Endothelial cell of umbilical vein (primary cell): Measurements from ENCODE around the gene CMTM7. TPM values are rescaled to one million over a fixed set of nuclear protein-coding genes. Genes with fewer than 3 reads are reported as not detected.
"Not testable (repeated sequence)": the region's sequence is repeated elsewhere in the genome, so short reads cannot be mapped to it uniquely, and the experiment has no call there.

ENCODE experiments used
- BruUV-seq: library from RNA; stranded (reverse); fragments of 400-500 nt; replicated peaks from 2 replicates; lab custom pipeline; 2021; lab: Mats Ljungman, UMichigan
- CTCF ChIA-PET: fragments of 300-600, 350-600 bp; sonication (Branson Sonifier 250); formaldehyde crosslinking; loops from one replicate; lab custom pipeline; 2021; ENCODE audit warnings: antibody characterized with exemption, inconsistent platforms; lab: Charles Lee
- POLR2A ChIA-PET: fragments of 300-600, 350-600 bp; sonication (Branson Sonifier 250); formaldehyde crosslinking; loops from one replicate; lab custom pipeline; 2021; ENCODE audit warnings: antibody characterized with exemption, inconsistent platforms; lab: Charles Lee
- DNase-seq: peaks from one replicate; pipeline ENCODE4 v3.0.0-alpha.2; 2011; ENCODE audit warnings: low read depth, low spot score
- FAIRE-seq: peaks from 2 replicates; lab custom pipeline; 2011; peaks lifted over from hg19 to GRCh38; lab: Jason Lieb, UNC
- H2AFZ ChIP-seq: 2 replicates; pipeline ENCODE4 v1.6.0; 2012; ENCODE audit warnings: low read depth, low read length, control low read depth, inconsistent platforms
- H3K27ac ChIP-seq: 2 replicates; pipeline ENCODE4 v1.5.1; 2011; ENCODE audit warnings: low read depth, mild to moderate bottlenecking, control low read depth, low read length, moderate library complexity; ENCODE audit not compliant: insufficient read depth
- H3K27me3 ChIP-seq, 2 experiments: 2 replicates each; pipeline versions ENCODE4 v1.6.0 to v1.6.1; 2011; ENCODE audit warnings: low read length in 2 of 2, mixed read lengths in 1 of 2; ENCODE audit not compliant: control insufficient read depth in 2 of 2, insufficient read depth in 2 of 2
- H3K36me3 ChIP-seq, 2 experiments: 2 replicates in 1 of 2; 3 replicates in 1 of 2; pipeline ENCODE4 v1.5.1; 2011; ENCODE audit warnings: low read length in 2 of 2, mild to moderate bottlenecking in 1 of 2, moderate library complexity in 1 of 2; ENCODE audit not compliant: control insufficient read depth in 2 of 2, insufficient read depth in 2 of 2; ENCODE audit errors: extremely low read depth in 1 of 2
- H3K4me1 ChIP-seq: 3 replicates; pipeline ENCODE4 v1.5.1; 2011; ENCODE audit warnings: mild to moderate bottlenecking, low read length; ENCODE audit not compliant: control insufficient read depth, insufficient read depth; ENCODE audit errors: extremely low read depth
- H3K4me2 ChIP-seq: 2 replicates; pipeline ENCODE4 v1.6.1; 2011; ENCODE audit warnings: low read length, control low read depth, mixed read lengths; ENCODE audit not compliant: insufficient read depth
- H3K4me3 ChIP-seq, 3 experiments: fragments of 200-600 bp in 1 of 3; sonication (generic), shearing (Covaris generic) in 1 of 3; replicated peaks in 1 of 3; 2 replicates each; pipeline ENCODE4 v1.5.1; 2011 to 2016; ENCODE audit warnings: control low read depth in 3 of 3, low read length in 3 of 3, mild to moderate bottlenecking in 2 of 3, inconsistent platforms in 1 of 3, low read depth in 1 of 3, moderate library complexity in 1 of 3; ENCODE audit not compliant: insufficient read depth in 1 of 3
- H3K79me2 ChIP-seq: 2 replicates; pipeline ENCODE4 v1.6.0; 2012; ENCODE audit warnings: low read length, inconsistent platforms; ENCODE audit not compliant: control insufficient read depth, insufficient read depth
- H3K9ac ChIP-seq: replicated peaks from 2 replicates; pipeline ENCODE3; 2011; ENCODE audit warnings: low read length, control low read depth; ENCODE audit not compliant: insufficient read depth; ENCODE audit errors: extremely low read depth
- H3K9me1 ChIP-seq: replicated peaks from 3 replicates; pipeline ENCODE4 v1.6.0; 2011; ENCODE audit warnings: mild to moderate bottlenecking, low read length; ENCODE audit not compliant: control insufficient read depth, insufficient read depth; ENCODE audit errors: extremely low read depth
- H3K9me3 ChIP-seq: replicated peaks from 2 replicates; pipeline ENCODE4 v1.5.1; 2012; ENCODE audit warnings: low read length, inconsistent platforms; ENCODE audit not compliant: control insufficient read depth, insufficient read depth
- H4K20me1 ChIP-seq: replicated peaks from 2 replicates; pipeline ENCODE3; 2011; ENCODE audit warnings: mild to moderate bottlenecking, low read length; ENCODE audit not compliant: control insufficient read depth, insufficient read depth; ENCODE audit errors: extremely low read depth
- EZH2 ChIP-seq: IDR thresholded peaks from 2 replicates; pipeline ENCODE4 v1.6.1; 2012; ENCODE audit warnings: borderline replicate concordance, low read depth, mild to moderate bottlenecking, moderate library complexity, low read length, inconsistent platforms; ENCODE audit not compliant: severe bottlenecking
- FOS ChIP-seq: IDR thresholded peaks from 2 replicates; pipeline ENCODE4 v1.6.1; 2011; ENCODE audit warnings: mild to moderate bottlenecking, low read length, moderate library complexity, borderline replicate concordance; ENCODE audit not compliant: insufficient read depth
- GATA2 ChIP-seq: IDR thresholded peaks from 2 replicates; pipeline ENCODE4 v1.7.0; 2011; ENCODE audit warnings: low read depth, mild to moderate bottlenecking, moderate library complexity, mixed read lengths, low read length; ENCODE audit not compliant: insufficient read length, insufficient read depth
- JUN ChIP-seq: IDR thresholded peaks from 2 replicates; pipeline ENCODE4 v1.6.1; 2011; ENCODE audit warnings: borderline replicate concordance, low read depth; ENCODE audit not compliant: insufficient read length, insufficient read depth
- MAX ChIP-seq: IDR thresholded peaks from 2 replicates; pipeline ENCODE4 v1.6.1; 2011; ENCODE audit not compliant: insufficient read depth, insufficient read length
- MYC ChIP-seq: IDR thresholded peaks from one replicate; pipeline ENCODE4 v1.6.1; 2011; ENCODE audit warnings: mild to moderate bottlenecking, low read depth, low read length
- POLR2A ChIP-seq: IDR thresholded peaks from 2 replicates; pipeline ENCODE4 v1.6.1; 2012; ENCODE audit warnings: low read depth, mild to moderate bottlenecking, control low read depth, low read length
- POLR2AphosphoS5 ChIP-seq: IDR thresholded peaks from 2 replicates; pipeline ENCODE4 v1.6.1; 2012; ENCODE audit warnings: low read depth, mild to moderate bottlenecking, control low read depth, low read length, moderate library complexity; ENCODE audit not compliant: insufficient read depth
- dilution Hi-C: fragments of 300-500 bp; cut with MboI; formaldehyde crosslinking; loops from one replicate; pipeline ENCODE4 v1.15.0; 2019; ENCODE audit warnings: low sequenced_read_pairs; ENCODE audit not compliant: extremely low pct_ligation_motif_present
- intact Hi-C: fragments of 100-400 bp; cut with micrococcal nuclease; formaldehyde crosslinking; loops from one replicate; pipeline ENCODE4 v1.10.0; 2022
- polyA plus RNA-seq, 4 experiments: library from polyadenylated mRNA; depleted of rRNA in 3 of 4; stranded (reverse) in 3 of 4; unstranded in 1 of 4; fragments of >200 nt; gene quantifications; 2 replicates each; pipeline versions ENCODE4 v1.2.1 to v1.2.3, GENCODE V29; 2011 to 2012; ENCODE audit warnings: missing spikeins in 1 of 4
- total RNA-seq: library from RNA; stranded (reverse); gene quantifications from 2 replicates; pipeline ENCODE4 v1.2.3, GENCODE V29; 2021
- TF ChIP-seq, protein P1 (sequence below), 2 donors: IDR thresholded peaks; 1 replicate in 1 of 2; 2 replicates in 1 of 2; pipeline ENCODE4 v1.5.1; 2011; ENCODE audit warnings: low read length in 2 of 2, mild to moderate bottlenecking in 2 of 2, moderate library complexity in 2 of 2, control low read depth in 1 of 2, inconsistent platforms in 1 of 2, low read depth in 1 of 2; ENCODE audit not compliant: insufficient read depth in 1 of 2; ENCODE audit errors: extremely low read depth in 1 of 2

CMTM7 gene
- total and polyA plus RNA-seq, 2 donors (not counting 3 experiments of a cell fraction or from before 2014, with no cell fraction given), result 44.7 to 88.5 TPM

DNA sequence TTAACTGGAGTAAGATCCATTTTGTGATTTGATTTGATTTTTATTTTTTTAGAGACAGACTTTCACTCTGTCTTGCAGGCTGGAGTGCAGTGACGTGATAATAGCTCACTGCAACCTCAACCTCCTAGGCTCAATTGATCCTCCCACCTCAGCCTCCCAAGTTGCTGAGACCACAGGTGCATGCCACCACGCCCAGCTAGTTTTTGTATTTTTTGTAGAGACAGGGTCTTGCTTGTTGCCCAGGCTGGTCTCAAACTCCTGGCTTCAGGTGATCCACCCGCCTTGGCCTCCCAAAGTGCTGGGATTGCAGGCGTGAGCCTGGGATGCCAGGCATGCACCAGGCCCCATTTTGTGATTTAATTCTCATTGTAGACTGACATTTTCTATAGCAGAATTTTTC lies 47.8 kb downstream of the CMTM7 start:
- H3K4me2 ChIP-seq, FAIRE-seq, H3K4me3 ChIP-seq, H2AFZ ChIP-seq, H3K9me3 ChIP-seq, H4K20me1 ChIP-seq, H3K27me3 ChIP-seq, dilution Hi-C loops, BruUV-seq, H3K9ac ChIP-seq, POLR2A ChIA-PET, intact Hi-C loops, DNase-seq, H3K27ac ChIP-seq, H3K9me1 ChIP-seq, H3K36me3 ChIP-seq: not testable (repeated sequence)
- CTCF ChIA-PET, result interaction anchor here (1.0 to 1.8 kb wide), 3 partner anchors 14 to 29 kb away, joined by 3 to 9 read pairs (median 3); no protein-coding TSS in a partner anchor
- Histone ChIP-seq H3K4me1 (peaks cover 28% of the 10 kb centered on the region), H3K79me2 (peaks cover 27% of the 10 kb centered on the region)

DNA sequence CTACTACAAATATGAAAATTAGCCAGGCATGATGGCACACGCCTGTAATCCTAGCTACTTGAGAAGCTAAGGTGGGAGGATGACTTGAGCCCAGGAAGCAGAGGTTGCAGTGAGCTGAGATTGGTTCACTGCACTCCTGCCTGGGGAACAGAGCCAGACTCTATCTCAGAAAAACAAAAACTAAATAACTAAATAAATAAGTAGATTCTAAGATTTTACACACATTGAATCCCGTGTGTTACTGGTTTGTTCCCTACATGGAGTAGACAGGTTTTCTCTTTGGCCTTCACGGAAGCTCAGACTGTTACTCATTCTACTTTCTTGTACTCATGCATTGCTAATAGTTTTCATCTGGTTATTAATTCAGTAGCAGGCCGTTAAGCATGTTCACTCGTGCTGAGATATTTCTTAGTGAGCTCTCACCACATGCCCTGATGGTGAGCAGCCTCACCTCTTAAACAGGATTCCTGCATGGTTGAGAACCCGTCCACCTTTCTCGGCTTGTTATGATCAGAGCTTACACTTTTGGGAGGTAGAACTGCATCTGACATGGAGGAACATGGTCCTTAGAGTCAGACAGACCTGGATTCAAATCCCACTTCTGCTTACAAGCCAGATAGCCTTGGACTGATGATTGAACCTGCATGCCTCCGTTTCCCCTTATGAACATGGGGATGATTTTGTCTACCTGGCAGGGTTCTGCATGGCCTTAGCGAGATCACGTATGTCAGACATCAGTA lies 49.1 kb downstream of the CMTM7 start:
- Histone ChIP-seq H3K9me3 (no peaks in the 10 kb centered on the region), H2AFZ (no peak overlapping the region), H4K20me1 (no peaks in the 10 kb centered on the region), H3K27ac (no peak overlapping the region), H3K79me2 (peaks cover 35% of the 10 kb centered on the region), H3K4me1 (peaks cover 28% of the 10 kb centered on the region), H3K27me3 (no peaks in the 10 kb centered on the region), H3K4me2 (no peak overlapping the region), H3K9me1 (no peaks in the 10 kb centered on the region), H3K4me3 (no peak overlapping the region), H3K36me3 (peaks cover 0 to 4% of the 10 kb centered on the region in 2 experiments), H3K9ac (no peak overlapping the region)
- POLR2A ChIA-PET, result no interaction called here
- FAIRE-seq, result no peak
- no TSS peak for BruUV-seq
- intact Hi-C loops (no loop called here), dilution Hi-C loops (no loop called here)
- no peak for DNase-seq
- CTCF ChIA-PET, result interaction anchor here (0.8 to 1.3 kb wide), 3 partner anchors 16 to 27 kb away, joined by 3 to 5 read pairs (median 3); no protein-coding TSS in a partner anchor
- TF ChIP-seq MYC (no peak), MAX (no peak), GATA2 (no peak), POLR2A (no peak), JUN (no peak), FOS (no peak), POLR2AphosphoS5 (no peak), EZH2 (no peak)
- TF ChIP-seq, protein P1, sequence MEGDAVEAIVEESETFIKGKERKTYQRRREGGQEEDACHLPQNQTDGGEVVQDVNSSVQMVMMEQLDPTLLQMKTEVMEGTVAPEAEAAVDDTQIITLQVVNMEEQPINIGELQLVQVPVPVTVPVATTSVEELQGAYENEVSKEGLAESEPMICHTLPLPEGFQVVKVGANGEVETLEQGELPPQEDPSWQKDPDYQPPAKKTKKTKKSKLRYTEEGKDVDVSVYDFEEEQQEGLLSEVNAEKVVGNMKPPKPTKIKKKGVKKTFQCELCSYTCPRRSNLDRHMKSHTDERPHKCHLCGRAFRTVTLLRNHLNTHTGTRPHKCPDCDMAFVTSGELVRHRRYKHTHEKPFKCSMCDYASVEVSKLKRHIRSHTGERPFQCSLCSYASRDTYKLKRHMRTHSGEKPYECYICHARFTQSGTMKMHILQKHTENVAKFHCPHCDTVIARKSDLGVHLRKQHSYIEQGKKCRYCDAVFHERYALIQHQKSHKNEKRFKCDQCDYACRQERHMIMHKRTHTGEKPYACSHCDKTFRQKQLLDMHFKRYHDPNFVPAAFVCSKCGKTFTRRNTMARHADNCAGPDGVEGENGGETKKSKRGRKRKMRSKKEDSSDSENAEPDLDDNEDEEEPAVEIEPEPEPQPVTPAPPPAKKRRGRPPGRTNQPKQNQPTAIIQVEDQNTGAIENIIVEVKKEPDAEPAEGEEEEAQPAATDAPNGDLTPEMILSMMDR (IDR thresholded peaks at IDR 0.05; ENCODE audit: extremely low read depth in 1 of 2, insufficient read depth in 1 of 2, low read depth in 1 of 2, low read length in 2 of 2), result no peak
